SIG-M5 treated with dmso at 0.1 percent for 504 hours (cell line): Measurements from ENCODE around the gene ADAM10.

ENCODE experiments used
- DNase-seq: peaks from one replicate; lab custom pipeline; 2025; ENCODE audit not compliant: unreplicated experiment; lab: John Stamatoyannopoulos, UW

Gene ADAM10

GRCh38 chr15:58760385-58761009, 11.0 kb upstream of the ADAM10 start:
- DNase-seq, result peak; percentile 11

GRCh38 chr15:58758141-58758540, 8.6 kb upstream of the ADAM10 start:
- DNase-seq, result no peak

GRCh38 chr15:58755956-58756355, 6.4 kb upstream of the ADAM10 start:
- DNase-seq, result no peak

DNA sequence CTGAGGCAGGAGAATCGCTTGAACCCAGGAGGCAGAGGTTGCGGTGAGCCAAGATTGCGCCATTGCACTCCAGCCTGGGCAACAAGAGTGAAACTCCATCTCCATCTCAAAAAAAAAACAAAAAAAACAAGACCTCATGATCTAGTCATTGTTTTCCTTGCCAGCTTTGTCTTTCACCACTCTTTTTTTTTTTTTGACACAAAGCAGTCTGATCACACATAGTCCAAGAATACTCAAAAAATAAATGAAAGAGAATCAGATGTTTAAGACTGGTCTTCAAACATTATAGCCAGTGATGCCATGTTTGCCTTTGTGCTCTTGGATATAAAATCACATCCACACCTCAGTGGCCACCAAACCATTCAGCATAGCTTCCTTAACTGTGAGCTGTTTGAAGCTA, 5.8 kb upstream of the ADAM10 start:
- DNase-seq, result no peak

DNA sequence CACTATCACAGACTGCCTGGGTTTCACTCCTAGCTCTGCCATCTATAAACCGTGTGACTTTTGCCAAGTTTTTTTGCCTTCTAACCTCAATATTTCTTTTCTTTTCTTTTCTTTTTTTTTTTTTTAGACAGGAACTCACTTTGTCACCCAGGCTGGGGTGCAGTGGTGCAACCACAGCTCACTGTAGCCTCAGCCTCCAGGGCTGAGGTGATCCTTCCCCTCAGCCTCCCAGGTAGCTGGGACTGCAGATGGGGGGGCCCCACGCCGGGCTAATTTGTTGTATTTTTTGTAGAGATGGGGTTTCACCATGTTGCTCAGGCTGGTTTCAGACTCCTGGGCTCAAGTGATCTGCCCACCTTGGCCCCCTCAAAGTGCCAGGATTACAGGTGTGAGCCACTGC, 3.2 kb upstream of the ADAM10 start:
- DNase-seq, result no peak

GRCh38 chr15:58748852-58749531, 515 bp downstream of the ADAM10 start:
- no peak for DNase-seq

DNA sequence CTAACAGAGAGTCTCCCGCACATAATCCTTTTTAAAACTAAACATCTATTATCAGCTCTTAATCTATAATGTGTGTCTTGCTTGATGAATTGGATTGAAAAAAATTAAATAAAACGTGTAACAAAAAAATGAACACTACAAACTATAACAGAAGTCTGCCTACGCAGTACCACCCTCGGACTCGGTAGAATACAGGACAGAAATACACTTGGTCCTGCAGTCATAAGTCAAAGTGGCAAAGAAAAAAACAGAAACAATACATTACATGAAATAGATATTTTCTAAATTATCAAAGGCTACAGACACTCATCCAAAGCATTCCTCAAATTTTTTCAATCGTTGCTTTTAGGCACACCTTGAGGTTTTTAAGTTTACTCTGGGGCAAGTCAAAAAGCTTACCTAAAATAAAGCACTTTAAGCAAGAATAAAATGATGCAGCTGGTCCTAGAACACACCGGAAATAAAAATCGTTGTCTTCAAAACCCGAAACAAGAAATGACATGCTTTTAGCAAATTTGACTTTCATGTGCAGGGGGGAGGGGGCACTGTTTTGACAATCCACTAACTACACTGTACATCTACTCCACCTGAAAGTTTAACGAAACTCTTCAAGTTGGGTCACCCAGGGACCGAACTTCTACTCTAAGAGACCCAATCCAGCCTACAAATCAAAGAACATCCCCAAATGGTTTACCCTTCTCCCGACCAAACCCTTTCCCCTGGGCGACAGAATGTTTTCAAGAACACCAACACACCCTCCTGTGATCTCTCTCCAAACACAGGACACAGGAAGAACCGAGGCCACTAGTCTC, 1.3 kb downstream of the ADAM10 start:
- peak; percentile 34 for DNase-seq

GRCh38 chr15:58746174-58746573, 3.3 kb downstream of the ADAM10 start:
- DNase-seq, result no peak

DNA sequence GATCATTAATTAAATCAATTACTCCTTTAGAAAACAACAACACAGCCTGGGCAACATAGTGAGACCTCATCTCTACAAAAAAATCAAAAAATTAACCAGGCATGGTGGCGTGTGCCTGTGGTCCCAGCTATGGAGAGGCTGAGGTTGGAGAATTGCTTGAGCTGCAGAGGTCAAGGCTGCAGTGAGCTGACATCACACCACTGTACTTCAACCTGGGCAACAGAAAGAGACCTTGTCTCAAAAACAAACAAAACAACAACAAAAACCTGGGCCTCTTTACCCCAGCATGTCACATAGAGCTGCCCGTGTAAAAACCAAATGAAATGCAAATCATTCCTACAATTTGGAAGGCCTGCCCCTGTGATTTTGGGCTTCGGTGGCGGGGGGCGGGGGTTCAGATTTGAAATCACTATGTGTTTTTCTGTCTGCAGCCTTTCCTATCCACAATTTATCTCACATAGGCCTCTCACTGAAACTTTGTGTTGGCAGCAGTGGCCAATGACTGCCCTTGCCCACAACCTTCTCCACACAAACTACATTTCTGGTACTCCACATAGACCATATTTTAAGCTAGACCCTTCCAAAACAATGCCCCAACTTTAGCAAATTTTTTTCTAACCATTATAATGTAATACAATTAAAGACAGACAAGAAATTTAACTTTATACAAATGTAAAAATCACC, 6.5 kb downstream of the ADAM10 start:
- no peak for DNase-seq

DNA sequence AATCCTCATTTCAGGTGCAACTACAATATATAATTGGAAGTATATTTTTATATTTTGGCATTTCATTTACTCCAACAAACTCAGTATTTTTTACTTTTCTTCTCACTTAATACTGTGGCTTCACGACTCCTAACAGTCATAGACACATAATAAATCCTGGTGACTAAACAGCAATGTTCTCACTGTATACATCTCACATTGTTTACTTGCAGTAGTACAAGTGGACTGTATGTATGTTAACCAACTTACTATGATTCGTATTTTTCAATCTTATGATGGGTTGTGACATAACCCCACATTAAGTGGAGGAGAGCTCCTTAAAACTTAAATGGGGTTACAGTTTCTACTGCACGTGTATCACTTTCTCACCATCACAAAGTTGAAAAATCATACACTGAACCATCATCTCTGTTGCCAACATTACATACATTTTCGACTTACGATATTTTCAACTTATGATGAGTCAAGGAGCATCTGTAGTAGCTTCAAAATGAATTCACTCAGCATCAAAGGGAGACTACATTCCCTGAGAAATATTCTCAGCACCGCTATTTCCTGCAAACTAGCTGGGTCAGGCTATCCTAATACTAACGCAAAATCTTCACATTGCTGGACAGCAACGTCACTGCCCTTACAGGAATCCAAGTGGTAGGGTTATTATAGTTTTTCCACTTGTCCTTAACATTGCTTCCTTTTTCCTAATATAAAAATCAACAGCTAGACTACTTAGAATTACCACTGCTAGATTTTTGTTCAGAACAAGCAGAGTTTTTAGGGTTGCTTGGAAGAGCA, 7.3 kb downstream of the ADAM10 start:
- no peak for DNase-seq

DNA sequence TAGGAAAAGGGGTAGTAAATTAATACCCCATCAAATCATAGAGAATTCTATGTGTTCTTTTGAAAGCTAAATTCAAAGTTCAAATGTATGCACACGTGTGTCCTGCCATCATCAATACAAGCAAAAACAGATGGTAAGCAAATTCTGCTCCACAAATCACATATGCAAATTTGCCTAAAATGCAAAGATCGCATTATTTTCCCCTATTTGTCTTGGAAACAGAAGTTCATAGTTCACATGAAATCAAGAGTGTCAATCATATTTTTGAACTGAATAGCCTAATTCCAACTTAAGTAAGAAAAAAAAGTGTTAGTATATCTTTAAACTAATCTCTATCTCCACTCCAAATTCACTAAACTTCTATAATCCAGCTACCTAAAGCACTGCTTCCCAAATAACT, 8.5 kb downstream of the ADAM10 start:
- no peak for DNase-seq

DNA sequence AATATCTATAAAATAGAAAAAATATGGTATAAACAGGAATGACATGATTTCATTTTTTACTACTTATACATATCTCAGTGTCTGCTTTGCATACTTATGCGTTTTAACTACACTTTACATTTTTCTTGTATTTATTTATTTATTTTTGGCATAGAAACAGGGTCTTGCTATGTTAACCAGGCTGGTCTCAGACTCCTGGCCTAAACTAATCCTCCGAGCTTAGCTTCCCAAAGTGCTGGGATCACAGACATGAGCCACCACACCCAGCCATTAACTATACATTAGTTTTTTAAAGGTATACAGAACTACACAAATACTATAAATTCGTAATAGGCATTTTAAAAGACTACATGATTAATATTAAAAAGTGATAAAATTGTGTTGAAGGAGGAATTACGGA, 9.1 kb downstream of the ADAM10 start:
- no peak for DNase-seq

GRCh38 chr15:58738046-58738707, 11.3 kb downstream of the ADAM10 start:
- DNase-seq, result peak; percentile 88

DNA sequence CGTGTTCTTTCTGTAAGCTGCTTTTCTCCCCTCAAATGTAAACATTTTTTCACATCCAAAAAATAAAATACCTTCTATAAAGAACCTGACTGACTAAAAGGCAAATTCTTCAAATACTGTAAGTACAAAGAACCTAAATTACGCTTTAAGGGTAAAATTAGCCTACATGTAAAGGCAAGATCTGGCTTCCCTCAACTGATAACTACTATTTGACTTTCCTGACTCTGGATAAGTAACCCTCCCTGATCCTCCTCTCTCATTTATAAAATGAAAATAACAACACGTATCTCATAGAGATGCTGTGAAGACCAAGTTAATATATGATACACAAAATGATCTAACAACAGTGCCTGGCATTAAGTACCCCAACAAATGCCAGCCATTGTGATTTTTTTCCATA, 12.2 kb downstream of the ADAM10 start:
- no peak for DNase-seq

- DNase-seq, result no peak
Observed at GRCh38 chr15:58736018-58736643, 13.4 kb downstream of the ADAM10 start.

DNA sequence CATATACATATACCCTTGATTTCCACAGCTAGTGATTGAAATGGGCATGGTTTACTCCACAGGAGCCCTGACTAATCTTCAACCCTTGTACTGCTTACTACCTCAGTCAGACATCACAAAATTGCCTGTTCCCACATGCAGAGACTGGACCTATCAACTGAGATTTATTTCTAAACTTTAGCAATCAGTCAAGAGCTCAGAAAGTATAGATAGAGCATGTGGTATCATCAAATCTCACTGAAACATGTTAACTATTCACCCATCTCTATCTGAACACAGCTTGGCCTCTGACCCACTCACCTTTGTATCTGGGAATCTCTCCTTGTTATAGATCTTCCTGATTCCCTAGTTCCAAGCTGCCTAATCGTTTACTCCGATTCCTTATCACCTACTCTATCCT, 14.6 kb downstream of the ADAM10 start:
- DNase-seq, result no peak

DNA sequence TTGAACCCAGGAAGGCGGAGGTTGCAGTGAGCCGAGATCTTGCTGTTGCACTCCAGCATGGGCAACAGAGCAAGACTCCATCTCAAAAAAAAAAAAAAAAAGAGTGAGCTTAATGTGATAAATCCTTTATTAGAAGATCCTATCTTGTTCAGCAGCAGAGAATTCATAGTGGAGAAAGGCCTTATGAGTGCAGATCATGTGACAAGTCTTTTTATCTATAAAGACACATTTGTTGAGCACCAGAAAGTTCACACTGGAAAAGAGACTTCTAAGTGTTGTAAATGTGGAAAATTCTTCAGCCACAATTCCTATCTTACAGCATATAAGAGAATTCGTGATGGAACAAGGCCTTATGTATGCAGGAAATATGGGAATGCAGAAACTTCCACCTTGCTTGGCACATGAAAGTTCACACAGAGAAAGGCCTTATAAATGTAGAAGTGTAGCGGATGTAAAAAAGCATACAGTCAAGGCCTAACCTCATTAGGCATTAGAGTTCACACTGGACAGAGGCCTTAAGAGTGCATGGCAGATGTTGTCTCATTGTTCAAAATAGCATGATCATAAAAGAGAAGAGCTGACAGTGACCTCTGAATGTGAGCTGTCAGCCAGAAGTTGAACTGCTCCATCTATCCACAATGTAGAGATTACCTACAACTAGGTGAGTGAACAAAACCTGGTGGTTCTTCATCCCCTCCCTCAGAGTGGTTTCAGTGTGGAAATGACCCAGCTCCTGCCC, 16.7 kb downstream of the ADAM10 start:
- DNase-seq, result no peak

- no peak for DNase-seq
Observed at GRCh38 chr15:58731756-58732535, 17.6 kb downstream of the ADAM10 start.
